Thymus (tissue), 11 donors: ENCODE measurements around the gene STAT5A. TPM values are rescaled to one million over a fixed set of nuclear protein-coding genes. Genes with fewer than 3 reads are reported as not detected.
"Not testable (repeated sequence)": the region's sequence is repeated elsewhere in the genome, so short reads cannot be mapped to it uniquely, and the experiment has no call there.

Source experiments
- DNase-seq, 9 donors: peaks; one replicate each; pipeline ENCODE4 v3.0.0-alpha.2; 2013; ENCODE audit warnings: low spot score in 9 of 9, low read depth in 6 of 9, missing footprints in 1 of 9
- H3K27ac ChIP-seq, 2 donors: one replicate each; pipeline ENCODE4 v1.5.1; 2013; ENCODE audit warnings: control low read depth in 1 of 2, low read depth in 1 of 2, low read length in 1 of 2, mild to moderate bottlenecking in 1 of 2, moderate library complexity in 1 of 2
- H3K27me3 ChIP-seq, 2 donors: one replicate each; pipeline ENCODE4 v1.5.1; 2013; ENCODE audit warnings: low read length in 1 of 2; ENCODE audit not compliant: control insufficient read depth in 2 of 2, insufficient read depth in 1 of 2
- H3K36me3 ChIP-seq, 2 donors: one replicate each; pipeline ENCODE4 v1.5.1; 2013; ENCODE audit warnings: low read length in 1 of 2, mild to moderate bottlenecking in 1 of 2, moderate library complexity in 1 of 2; ENCODE audit not compliant: control insufficient read depth in 2 of 2, insufficient read depth in 2 of 2
- H3K4me1 ChIP-seq, 2 donors: one replicate each; pipeline ENCODE4 v1.5.1; 2013; ENCODE audit warnings: low read length in 2 of 2; ENCODE audit not compliant: control insufficient read depth in 2 of 2, insufficient read depth in 2 of 2
- H3K4me3 ChIP-seq, 2 donors: one replicate each; pipeline ENCODE4 v1.5.1; 2013; ENCODE audit warnings: low read length in 2 of 2, control low read depth in 1 of 2, mild to moderate bottlenecking in 1 of 2
- H3K9me3 ChIP-seq, 2 donors: one replicate each; pipeline ENCODE4 v1.5.1; 2013; ENCODE audit warnings: low read length in 1 of 2, mild to moderate bottlenecking in 1 of 2; ENCODE audit not compliant: control insufficient read depth in 2 of 2, insufficient read depth in 1 of 2
- whole genome bisulfite sequencing: extraction: QIAGEN DNeasy Blood & Tissue Kit; methylation state at CpG from one replicate; pipeline ENCODE4 v1.1.7; 2013; 5-methylcytosine and 5-hydroxymethylcytosine counted together
- polyA plus RNA-seq: library from polyadenylated mRNA; stranded (reverse); fragments of 200-250 nt; gene quantifications from one replicate; pipeline ENCODE4 v1.2.3, GENCODE V29; 2013
- total RNA-seq: library from RNA; stranded (reverse); fragments of 120-200 nt; gene quantifications from one replicate; pipeline ENCODE4 v1.2.4, GENCODE V29; 2013
- donor health status: healthy.

STAT5A gene
- total and polyA plus RNA-seq, 2 donors = 37.6 to 47.4 TPM

GRCh38 chr17:42313773-42314566 is 25.7 kb downstream of the STAT5A start:
- peak in 2 of 9 donors; percentile 40 to 56 for DNase-seq
- peaks cover 20 to 50% of the 10 kb centered on the region in 2 donors for H3K36me3 ChIP-seq
- H3K4me3 ChIP-seq = no peak overlapping the region
- 81% methylated on average over 14 of the region's 14 CpGs for WGBS
- no peaks in the 10 kb centered on the region for H3K27me3 ChIP-seq
- H3K4me1 ChIP-seq = peaks cover 64 to 100% of the 10 kb centered on the region in 2 donors
- H3K27ac ChIP-seq = peak overlapping the region; percentile 83 to 99
- H3K9me3 ChIP-seq = peaks cover 0 to 8% of the 10 kb centered on the region in 2 donors

- H3K36me3 ChIP-seq = peaks cover 9 to 39% of the 10 kb centered on the region in 2 donors
- peaks cover 60 to 100% of the 10 kb centered on the region in 2 donors for H3K4me1 ChIP-seq
- H3K9me3 ChIP-seq = peaks cover 0 to 8% of the 10 kb centered on the region in 2 donors
- peak overlapping the region in 1 of 2 donors; percentile 1 for H3K4me3 ChIP-seq
- no peaks in the 10 kb centered on the region for H3K27me3 ChIP-seq
- WGBS = 38% methylated on average over 10 of the region's 10 CpGs
- DNase-seq = peak in 6 of 9 donors; percentile 45 to 86 (median 63)
- H3K27ac ChIP-seq = peak overlapping the region; percentile 94 to 99
Measured at GRCh38 chr17:42315402-42316156, 27.3 kb downstream of the STAT5A start.

GRCh38 chr17:42316755-42317154 is 28.5 kb downstream of the STAT5A start:
- H3K9me3 ChIP-seq = peaks cover 0 to 3% of the 10 kb centered on the region in 2 donors
- DNase-seq = no peak
- peak overlapping the region; percentile 75 to 99 for H3K27ac ChIP-seq
- no peak overlapping the region for H3K4me3 ChIP-seq
- H3K36me3 ChIP-seq = peaks cover 7 to 39% of the 10 kb centered on the region in 2 donors
- WGBS = 78% methylated on average over 4 of the region's 4 CpGs
- peaks cover 57 to 100% of the 10 kb centered on the region in 2 donors for H3K4me1 ChIP-seq
- no peaks in the 10 kb centered on the region for H3K27me3 ChIP-seq

GRCh38 chr17:42317266-42317845 is 29.1 kb downstream of the STAT5A start:
- Histone ChIP-seq H3K9me3 (no peaks in the 10 kb centered on the region), H3K4me3 (no peak overlapping the region), H3K27ac (peak overlapping the region; percentile 75 to 99), H3K36me3 (peaks cover 11 to 45% of the 10 kb centered on the region in 2 donors), H3K27me3 (no peaks in the 10 kb centered on the region), H3K4me1 (peaks cover 54 to 100% of the 10 kb centered on the region in 2 donors)
- 76% methylated on average over 5 of the region's 5 CpGs for WGBS
- peak in 4 of 9 donors; percentile 40 to 72 (median 50) for DNase-seq

- H3K4me3 ChIP-seq, H3K9me3 ChIP-seq, H3K27me3 ChIP-seq, DNase-seq: not testable (repeated sequence)
- Histone ChIP-seq H3K27ac (peak overlapping the region in 1 of 2 donors; percentile 99), H3K4me1 (peaks cover 54 to 100% of the 10 kb centered on the region in 2 donors), H3K36me3 (peaks cover 12 to 50% of the 10 kb centered on the region in 2 donors)
- 93% methylated on average over 6 of the region's 6 CpGs for whole genome bisulfite sequencing
Measured at GRCh38 chr17:42317967-42318366, 29.7 kb downstream of the STAT5A start.

- Histone ChIP-seq H3K9me3 (no peaks in the 10 kb centered on the region), H3K27ac (peak overlapping the region in 1 of 2 donors; percentile 99), H3K4me3 (no peak overlapping the region), H3K4me1 (peaks cover 25 to 68% of the 10 kb centered on the region in 2 donors), H3K36me3 (peaks cover 31 to 61% of the 10 kb centered on the region in 2 donors), H3K27me3 (no peaks in the 10 kb centered on the region)
- DNase-seq = no peak
- 94% methylated on average over 4 of the region's 4 CpGs for WGBS
Measured at GRCh38 chr17:42321555-42321954, 33.3 kb downstream of the STAT5A start.

- H3K4me3 ChIP-seq = no peak overlapping the region
- peak overlapping the region in 1 of 2 donors; percentile 34 for H3K27ac ChIP-seq
- H3K27me3 ChIP-seq = no peaks in the 10 kb centered on the region
- DNase-seq = peak; percentile 84 to 100 (median 96)
- WGBS = 45% methylated on average over 10 of the region's 10 CpGs
- no peaks in the 10 kb centered on the region for H3K9me3 ChIP-seq
- peaks cover 14 to 58% of the 10 kb centered on the region in 2 donors for H3K4me1 ChIP-seq
- peaks cover 34 to 59% of the 10 kb centered on the region in 2 donors for H3K36me3 ChIP-seq
Measured at GRCh38 chr17:42322382-42323267, 34.3 kb downstream of the STAT5A start.

- peak overlapping the region in 1 of 2 donors; percentile 34 for H3K27ac ChIP-seq
- peaks cover 34 to 59% of the 10 kb centered on the region in 2 donors for H3K36me3 ChIP-seq
- H3K27me3 ChIP-seq = no peaks in the 10 kb centered on the region
- H3K9me3 ChIP-seq = no peaks in the 10 kb centered on the region
- no peak for DNase-seq
- peaks cover 12 to 51% of the 10 kb centered on the region in 2 donors for H3K4me1 ChIP-seq
- H3K4me3 ChIP-seq = no peak overlapping the region
- WGBS = 91% methylated on average over 5 of the region's 5 CpGs
Measured at GRCh38 chr17:42323268-42323773, 35.0 kb downstream of the STAT5A start.
